Peyer's patch (tissue), 4 donors: ENCODE data around the gene NOL11.
"Not testable (repeated sequence)": the region's sequence is repeated elsewhere in the genome, so short reads cannot be mapped to it uniquely, and the experiment has no call there.

Source experiments
- CTCF ChIP-seq, 6 experiments: fragments of 450-650 bp in 4 of 6; fragments of 200-600 bp in 2 of 6; sonication (generic) in 1 of 6; IDR thresholded peaks; one replicate each; pipeline ENCODE4 v1.5.1; 2017 to 2019; ENCODE audit warnings: antibody characterized with exemption in 6 of 6, mild to moderate bottlenecking in 3 of 6, moderate library complexity in 1 of 6
- POLR2A ChIP-seq, 2 donors: fragments of 450-650 bp; IDR thresholded peaks; one replicate each; pipeline ENCODE4 v1.5.1; 2017; ENCODE audit warnings: antibody characterized with exemption in 2 of 2, mild to moderate bottlenecking in 2 of 2, moderate library complexity in 2 of 2

- TF ChIP-seq CTCF, POLR2A (IDR thresholded peaks at IDR 0.05): not testable (repeated sequence)
Observed at GRCh38 chr17:67727152-67728039, 9.7 kb downstream of the NOL11 start.
